HepG2 (cell line): ENCODE data around the gene WIZ. TPM values are rescaled to one million over a fixed set of nuclear protein-coding genes. Genes with fewer than 3 reads are reported as not detected.

Source experiments
- AGO1 ChIP-seq: fragments of 200-400 bp; formaldehyde crosslinking; IDR thresholded peaks from 2 replicates; pipeline ENCODE4 v1.6.1; 2017; ENCODE audit warnings: mild to moderate bottlenecking, low read depth, low read length, moderate library complexity; ENCODE audit not compliant: poor library complexity, severe bottlenecking
- ASH2L ChIP-seq: fragments of 300-600, 200-600 bp; sonication (generic); IDR thresholded peaks from 2 replicates; pipeline ENCODE4 v1.7.0; 2017; ENCODE audit warnings: low read depth, mild to moderate bottlenecking, moderate library complexity, mixed read lengths, low read length; ENCODE audit not compliant: insufficient read length
- MATR3 ChIP-seq: sonication (generic); formaldehyde crosslinking; IDR thresholded peaks from 2 replicates; pipeline ENCODE4 v1.4.0; 2020; ENCODE audit warnings: missing genetic modification reagents
- MYC ChIP-seq: sonication (generic); formaldehyde crosslinking; IDR thresholded peaks from 2 replicates; pipeline ENCODE4 v1.9.0; 2021; ENCODE audit warnings: missing genetic modification reagents, borderline replicate concordance
- ONECUT2 ChIP-seq: sonication (generic); formaldehyde crosslinking; IDR thresholded peaks from 2 replicates; pipeline ENCODE4 v1.4.0; 2020; ENCODE audit warnings: missing genetic modification reagents
- REL ChIP-seq: sonication (generic); formaldehyde crosslinking; conservative IDR thresholded peaks from 2 replicates; pipeline ENCODE4 v1.8.0; 2022; ENCODE audit warnings: mild to moderate bottlenecking, missing genetic modification reagents, moderate library complexity
- RERE ChIP-seq: IDR thresholded peaks from 2 replicates; pipeline ENCODE4 v1.6.1; 2016; ENCODE audit warnings: low read depth, missing genetic modification reagents, missing compliant biosample characterization
- RORA ChIP-seq: sonication (generic); formaldehyde crosslinking; IDR thresholded peaks from 2 replicates; pipeline ENCODE4 v1.5.0; 2020; ENCODE audit warnings: mild to moderate bottlenecking, missing genetic modification reagents, moderate library complexity
- SNAPC5 ChIP-seq: sonication (generic); formaldehyde crosslinking; IDR thresholded peaks from 2 replicates; pipeline ENCODE4 v1.8.1; 2023; ENCODE audit warnings: mild to moderate bottlenecking, missing genetic modification reagents, borderline replicate concordance
- ZFP82 ChIP-seq: sonication (generic); formaldehyde crosslinking; IDR thresholded peaks from 2 replicates; pipeline ENCODE4 v1.5.1; 2020; ENCODE audit warnings: mild to moderate bottlenecking, missing genetic modification reagents, borderline replicate concordance
- ZNF234 ChIP-seq: sonication (generic); formaldehyde crosslinking; conservative IDR thresholded peaks from 2 replicates; pipeline ENCODE4 v1.5.1; 2020; ENCODE audit warnings: mild to moderate bottlenecking, missing genetic modification reagents
- ZNF501 ChIP-seq: sonication (generic); formaldehyde crosslinking; IDR thresholded peaks from 2 replicates; pipeline ENCODE4 v1.5.1; 2020; ENCODE audit warnings: mild to moderate bottlenecking, moderate library complexity, missing genetic modification reagents
- ZNF552 ChIP-seq: sonication (generic); formaldehyde crosslinking; IDR thresholded peaks from 2 replicates; pipeline ENCODE4 v1.9.0; 2022; ENCODE audit warnings: missing genetic modification reagents, mild to moderate bottlenecking, borderline replicate concordance
- ZNF615 ChIP-seq: sonication (generic); formaldehyde crosslinking; IDR thresholded peaks from 2 replicates; pipeline ENCODE4 v1.5.0; 2020; ENCODE audit warnings: mild to moderate bottlenecking, missing genetic modification reagents, borderline replicate concordance
- ZNF674 ChIP-seq: sonication (generic); formaldehyde crosslinking; IDR thresholded peaks from 2 replicates; pipeline ENCODE4 v1.5.0; 2020; ENCODE audit warnings: low read depth, mild to moderate bottlenecking, missing genetic modification reagents
- polyA plus RNA-seq, 8 experiments: library from polyadenylated mRNA; depleted of rRNA in 3 of 8; stranded (reverse) in 7 of 8; unstranded in 1 of 8; fragments of >200 nt; fragmentation: Illumina TruSeq in 4 of 8; extraction: Trizol in 4 of 8; gene quantifications; 2 replicates each; pipeline versions ENCODE4 v1.2.1 to v1.2.3, GENCODE V29; 2011 to 2016; ENCODE audit warnings: low read depth in 4 of 8, missing spikeins in 1 of 8, mixed read lengths in 1 of 8; ENCODE audit not compliant: insufficient read depth in 1 of 8
- total RNA-seq, 5 experiments: library from RNA; depleted of rRNA; stranded (reverse); fragments of >200 nt; fragmentation: Illumina TruSeq; extraction: Trizol; gene quantifications; 2 replicates each; pipeline ENCODE4 v1.2.3, GENCODE V29; 2016; ENCODE audit warnings: low read depth in 1 of 5
- TF ChIP-seq, protein P1 (sequence below): sonication (generic); formaldehyde crosslinking; IDR thresholded peaks from 2 replicates; pipeline ENCODE4 v1.4.0; 2020; ENCODE audit warnings: missing genetic modification reagents
- TF ChIP-seq, protein P2 (sequence below): sonication (generic); formaldehyde crosslinking; IDR thresholded peaks from 2 replicates; pipeline ENCODE4 v1.9.0; 2021; ENCODE audit warnings: missing genetic modification reagents, borderline replicate concordance

The WIZ gene
- total and polyA plus RNA-seq, 2 of the 13 experiments (the other 11 are each of a cell fraction or from before 2014, with no cell fraction given): 4.7 to 4.8 TPM

GRCh38 chr19:15432629-15433518 lies 16.9 kb downstream of the WIZ start (continued):
- TF ChIP-seq ZFP82: no peak
- no peak for TF ChIP-seq ZNF674 (CRISPR knock-in tag)
- TF ChIP-seq ZNF552: no peak
- no peak for TF ChIP-seq AGO1
- TF ChIP-seq ASH2L: peak; percentile 60
- TF ChIP-seq RERE (CRISPR knock-in tag): no peak
- no peak for TF ChIP-seq REL (CRISPR knock-in tag)
- TF ChIP-seq MATR3 (CRISPR knock-in tag): no peak
- TF ChIP-seq ZNF615 (CRISPR knock-in tag): no peak
- TF ChIP-seq, protein P1, sequence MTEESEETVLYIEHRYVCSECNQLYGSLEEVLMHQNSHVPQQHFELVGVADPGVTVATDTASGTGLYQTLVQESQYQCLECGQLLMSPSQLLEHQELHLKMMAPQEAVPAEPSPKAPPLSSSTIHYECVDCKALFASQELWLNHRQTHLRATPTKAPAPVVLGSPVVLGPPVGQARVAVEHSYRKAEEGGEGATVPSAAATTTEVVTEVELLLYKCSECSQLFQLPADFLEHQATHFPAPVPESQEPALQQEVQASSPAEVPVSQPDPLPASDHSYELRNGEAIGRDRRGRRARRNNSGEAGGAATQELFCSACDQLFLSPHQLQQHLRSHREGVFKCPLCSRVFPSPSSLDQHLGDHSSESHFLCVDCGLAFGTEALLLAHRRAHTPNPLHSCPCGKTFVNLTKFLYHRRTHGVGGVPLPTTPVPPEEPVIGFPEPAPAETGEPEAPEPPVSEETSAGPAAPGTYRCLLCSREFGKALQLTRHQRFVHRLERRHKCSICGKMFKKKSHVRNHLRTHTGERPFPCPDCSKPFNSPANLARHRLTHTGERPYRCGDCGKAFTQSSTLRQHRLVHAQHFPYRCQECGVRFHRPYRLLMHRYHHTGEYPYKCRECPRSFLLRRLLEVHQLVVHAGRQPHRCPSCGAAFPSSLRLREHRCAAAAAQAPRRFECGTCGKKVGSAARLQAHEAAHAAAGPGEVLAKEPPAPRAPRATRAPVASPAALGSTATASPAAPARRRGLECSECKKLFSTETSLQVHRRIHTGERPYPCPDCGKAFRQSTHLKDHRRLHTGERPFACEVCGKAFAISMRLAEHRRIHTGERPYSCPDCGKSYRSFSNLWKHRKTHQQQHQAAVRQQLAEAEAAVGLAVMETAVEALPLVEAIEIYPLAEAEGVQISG (CRISPR knock-in tag): peak; percentile 79
- no peak for TF ChIP-seq SNAPC5 (CRISPR knock-in tag)
- peak; percentile 88 for TF ChIP-seq MYC (CRISPR knock-in tag)
- TF ChIP-seq ONECUT2 (CRISPR knock-in tag): no peak
- 0 out of 2 replicates have a peak, but pooled peaks have one; percentile 40 for TF ChIP-seq ZNF234 (CRISPR knock-in tag)
- TF ChIP-seq ZNF501: peak; percentile 48; the same call in 1 of the 2 replicates
- TF ChIP-seq RORA (CRISPR knock-in tag): no peak
- TF ChIP-seq, protein P2, sequence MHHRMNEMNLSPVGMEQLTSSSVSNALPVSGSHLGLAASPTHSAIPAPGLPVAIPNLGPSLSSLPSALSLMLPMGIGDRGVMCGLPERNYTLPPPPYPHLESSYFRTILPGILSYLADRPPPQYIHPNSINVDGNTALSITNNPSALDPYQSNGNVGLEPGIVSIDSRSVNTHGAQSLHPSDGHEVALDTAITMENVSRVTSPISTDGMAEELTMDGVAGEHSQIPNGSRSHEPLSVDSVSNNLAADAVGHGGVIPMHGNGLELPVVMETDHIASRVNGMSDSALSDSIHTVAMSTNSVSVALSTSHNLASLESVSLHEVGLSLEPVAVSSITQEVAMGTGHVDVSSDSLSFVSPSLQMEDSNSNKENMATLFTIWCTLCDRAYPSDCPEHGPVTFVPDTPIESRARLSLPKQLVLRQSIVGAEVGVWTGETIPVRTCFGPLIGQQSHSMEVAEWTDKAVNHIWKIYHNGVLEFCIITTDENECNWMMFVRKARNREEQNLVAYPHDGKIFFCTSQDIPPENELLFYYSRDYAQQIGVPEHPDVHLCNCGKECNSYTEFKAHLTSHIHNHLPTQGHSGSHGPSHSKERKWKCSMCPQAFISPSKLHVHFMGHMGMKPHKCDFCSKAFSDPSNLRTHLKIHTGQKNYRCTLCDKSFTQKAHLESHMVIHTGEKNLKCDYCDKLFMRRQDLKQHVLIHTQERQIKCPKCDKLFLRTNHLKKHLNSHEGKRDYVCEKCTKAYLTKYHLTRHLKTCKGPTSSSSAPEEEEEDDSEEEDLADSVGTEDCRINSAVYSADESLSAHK: no peak
